HUDEP-2 (cell line): ENCODE data around the gene TTC23L.

Source experiments
- DNase-seq, 76 experiments: peaks; one replicate each; lab custom pipeline; 2025; ENCODE audit not compliant: unreplicated experiment in 76 of 76; lab: John Stamatoyannopoulos, UW

TTC23L gene

GRCh38 chr5:34832568-34832967 is 6.4 kb upstream of the TTC23L start:
- no peak for DNase-seq

- DNase-seq = no peak
These were observed 5.9 kb upstream of the TTC23L start for GRCh38 chr5:34833090-34833489.

- no peak for DNase-seq
These were observed 4.8 kb upstream of the TTC23L start for GRCh38 chr5:34833976-34834793.

GRCh38 chr5:34834794-34835089 is 4.2 kb upstream of the TTC23L start:
- no peak for DNase-seq

- DNase-seq = no peak
These were observed 3.3 kb upstream of the TTC23L start for GRCh38 chr5:34835664-34836063.

GRCh38 chr5:34841816-34842215 is 2.9 kb downstream of the TTC23L start:
- no peak for DNase-seq

- DNase-seq = no peak
These were observed 3.6 kb downstream of the TTC23L start for GRCh38 chr5:34842554-34842953.

- no peak for DNase-seq
These were observed 4.5 kb downstream of the TTC23L start for GRCh38 chr5:34843497-34843896.

GRCh38 chr5:34844106-34844505 is 5.1 kb downstream of the TTC23L start:
- DNase-seq = peak in 6 of 76 experiments; percentile 1 to 33 (median 8)

- DNase-seq = no peak
These were observed 6.0 kb downstream of the TTC23L start for GRCh38 chr5:34844999-34845398.

- no peak for DNase-seq
These were observed 8.1 kb downstream of the TTC23L start for GRCh38 chr5:34847056-34847455.

- DNase-seq = no peak
These were observed 8.6 kb downstream of the TTC23L start for GRCh38 chr5:34847552-34847951.

- DNase-seq = no peak
These were observed 9.3 kb downstream of the TTC23L start for GRCh38 chr5:34848230-34848629.

GRCh38 chr5:34849253-34849652 is 10.3 kb downstream of the TTC23L start:
- DNase-seq = no peak

- DNase-seq = no peak
These were observed 15.7 kb downstream of the TTC23L start for GRCh38 chr5:34854459-34855174.

GRCh38 chr5:34857161-34857560 is 18.2 kb downstream of the TTC23L start:
- no peak for DNase-seq

GRCh38 chr5:34857894-34858293 is 18.9 kb downstream of the TTC23L start:
- DNase-seq = no peak

- DNase-seq = no peak
These were observed 19.8 kb downstream of the TTC23L start for GRCh38 chr5:34858790-34859189.

- no peak for DNase-seq
These were observed 20.3 kb downstream of the TTC23L start for GRCh38 chr5:34859253-34859652.

- no peak for DNase-seq
These were observed 25.0 kb downstream of the TTC23L start for GRCh38 chr5:34863946-34864345.

GRCh38 chr5:34865091-34865490 is 26.1 kb downstream of the TTC23L start:
- no peak for DNase-seq

GRCh38 chr5:34866989-34867471 is 28.1 kb downstream of the TTC23L start:
- DNase-seq = peak in 8 of 76 experiments; percentile 1 to 28 (median 8)
